Mesendoderm (in vitro differentiated cells): ENCODE measurements around the gene PEPD.

ENCODE experiments used
- DNase-seq: peaks from one replicate; pipeline ENCODE4 v3.0.0; 2013
- H2AK5ac ChIP-seq: 2 replicates; pipeline ENCODE4 v1.6.1; 2013; ENCODE audit warnings: low read length, inconsistent platforms
- H2BK120ac ChIP-seq: 2 replicates; pipeline ENCODE4 v1.6.1; 2013; ENCODE audit warnings: low read depth, mild to moderate bottlenecking, low read length, moderate library complexity, mixed read lengths
- H2BK15ac ChIP-seq: replicated peaks from 2 replicates; pipeline ENCODE4 v1.6.1; 2013; ENCODE audit warnings: low read depth, mild to moderate bottlenecking, moderate library complexity
- H2BK5ac ChIP-seq: 2 replicates; pipeline ENCODE4 v1.6.1; 2013; ENCODE audit warnings: low read length, inconsistent platforms
- H3K18ac ChIP-seq: 2 replicates; pipeline ENCODE4 v1.6.1; 2013; ENCODE audit warnings: mild to moderate bottlenecking, low read length, mixed read lengths
- H3K23ac ChIP-seq: one replicate; pipeline ENCODE4 v1.6.1; 2013; ENCODE audit warnings: low read length
- H3K27ac ChIP-seq: 2 replicates; pipeline ENCODE4 v1.5.1; 2013; ENCODE audit warnings: low read depth, mild to moderate bottlenecking, inconsistent platforms, low read length, moderate library complexity
- H3K27me3 ChIP-seq: 2 replicates; pipeline ENCODE4 v1.6.1; 2013; ENCODE audit warnings: low read length, control low read depth, mild to moderate bottlenecking, inconsistent platforms; ENCODE audit not compliant: insufficient read depth, poor library complexity
- H3K36me3 ChIP-seq: 2 replicates; pipeline ENCODE4 v1.6.1; 2013; ENCODE audit warnings: low read length, inconsistent platforms; ENCODE audit not compliant: control insufficient read depth, insufficient read depth
- H3K4ac ChIP-seq: one replicate; pipeline ENCODE4 v1.6.1; 2013; ENCODE audit warnings: low read depth, mild to moderate bottlenecking, low read length, moderate library complexity
- H3K4me1 ChIP-seq: 2 replicates; pipeline ENCODE4 v1.6.1; 2013; ENCODE audit warnings: low read depth, low read length, inconsistent platforms; ENCODE audit not compliant: control insufficient read depth
- H3K4me2 ChIP-seq: 2 replicates; pipeline ENCODE4 v1.6.1; 2013; ENCODE audit warnings: low read length
- H3K4me3 ChIP-seq: 2 replicates; pipeline ENCODE4 v1.5.1; 2013; ENCODE audit warnings: mild to moderate bottlenecking, low read length
- H3K56ac ChIP-seq: one replicate; pipeline ENCODE4 v1.6.1; 2013; ENCODE audit warnings: low read length
- H3K79me1 ChIP-seq: 2 replicates; pipeline ENCODE4 v1.6.1; 2013; ENCODE audit warnings: low read length, inconsistent platforms
- H3K79me2 ChIP-seq: 2 replicates; pipeline ENCODE4 v1.6.1; 2013; ENCODE audit warnings: mild to moderate bottlenecking, low read length; ENCODE audit not compliant: control insufficient read depth, insufficient read depth
- H3K9ac ChIP-seq: 2 replicates; pipeline ENCODE4 v1.6.1; 2013; ENCODE audit warnings: low read length, inconsistent platforms
- H4K5ac ChIP-seq: one replicate; pipeline ENCODE4 v1.6.1; 2013; ENCODE audit warnings: low read length
- H4K8ac ChIP-seq: one replicate; pipeline ENCODE4 v1.6.1; 2013; ENCODE audit warnings: low read depth, mild to moderate bottlenecking, control low read depth, low read length, moderate library complexity
- WGBS: extraction: QIAGEN DNeasy Blood & Tissue Kit; methylation state at CpG from one replicate; pipeline ENCODE4 v1.1.7; 2013; ENCODE audit warnings: low lambda C conversion rate, missing lambda C conversion rate; ENCODE audit not compliant: insufficient coverage; ENCODE audit errors: extremely low coverage; 5-methylcytosine and 5-hydroxymethylcytosine counted together

The PEPD gene

DNA sequence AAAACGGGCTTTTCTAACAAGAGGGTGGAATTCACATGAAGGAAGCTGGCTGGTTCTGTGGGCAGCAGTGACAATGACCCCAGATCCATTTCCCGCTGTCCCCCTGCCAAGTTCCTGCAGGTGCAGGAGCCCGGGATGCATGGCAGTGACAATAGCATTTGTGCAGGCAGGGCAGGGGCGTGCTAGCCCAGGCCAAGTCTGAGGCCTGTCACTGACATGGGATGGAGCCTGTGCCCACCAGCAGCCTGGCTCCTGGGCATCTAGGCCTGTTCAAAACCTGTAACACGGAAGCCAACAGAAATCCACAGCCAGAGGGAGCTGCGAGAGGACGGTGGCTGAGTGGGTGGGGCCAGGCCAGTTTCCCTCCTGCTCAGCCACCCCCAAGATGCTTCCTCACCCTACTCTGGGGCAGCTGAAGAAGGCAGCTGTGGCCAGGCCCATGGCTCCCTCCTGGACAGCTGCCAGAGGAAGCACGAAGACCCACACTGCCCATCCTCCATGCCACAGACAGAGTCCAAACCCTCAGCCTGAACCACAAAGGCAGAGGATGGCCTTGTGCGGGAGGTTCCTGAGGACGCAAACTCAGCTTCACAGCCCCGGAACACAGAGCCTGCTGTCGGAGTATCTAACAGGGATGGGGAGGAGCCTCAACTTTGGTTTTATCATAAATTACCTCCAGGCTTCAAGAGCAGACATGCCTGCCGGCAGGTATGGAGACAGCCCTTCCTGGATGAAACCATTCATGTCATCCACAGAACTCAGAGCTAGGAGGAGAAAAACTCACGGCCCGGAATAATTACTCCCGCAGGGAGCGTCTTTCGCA, 74.0 kb downstream of the PEPD start:
- Histone ChIP-seq H3K4me1 (no peaks in the 10 kb centered on the region), H4K8ac (no peak overlapping the region), H3K9ac (no peak overlapping the region), H3K56ac (no peak overlapping the region), H3K27ac (no peak overlapping the region), H3K23ac (no peak overlapping the region), H3K27me3 (no peaks in the 10 kb centered on the region), H4K5ac (no peak overlapping the region), H2AK5ac (no peak overlapping the region), H3K4ac (no peak overlapping the region), H2BK5ac (no peak overlapping the region), H3K79me2 (no peaks in the 10 kb centered on the region), H3K4me3 (no peak overlapping the region), H3K4me2 (no peak overlapping the region), H2BK120ac (no peak overlapping the region), H3K36me3 (no peaks in the 10 kb centered on the region), H3K79me1 (no peaks in the 10 kb centered on the region), H3K18ac (no peak overlapping the region), H2BK15ac (no peak overlapping the region)
- no peak for DNase-seq
- no CpG with 5 or more reads among the region's 18 CpGs for WGBS

DNA sequence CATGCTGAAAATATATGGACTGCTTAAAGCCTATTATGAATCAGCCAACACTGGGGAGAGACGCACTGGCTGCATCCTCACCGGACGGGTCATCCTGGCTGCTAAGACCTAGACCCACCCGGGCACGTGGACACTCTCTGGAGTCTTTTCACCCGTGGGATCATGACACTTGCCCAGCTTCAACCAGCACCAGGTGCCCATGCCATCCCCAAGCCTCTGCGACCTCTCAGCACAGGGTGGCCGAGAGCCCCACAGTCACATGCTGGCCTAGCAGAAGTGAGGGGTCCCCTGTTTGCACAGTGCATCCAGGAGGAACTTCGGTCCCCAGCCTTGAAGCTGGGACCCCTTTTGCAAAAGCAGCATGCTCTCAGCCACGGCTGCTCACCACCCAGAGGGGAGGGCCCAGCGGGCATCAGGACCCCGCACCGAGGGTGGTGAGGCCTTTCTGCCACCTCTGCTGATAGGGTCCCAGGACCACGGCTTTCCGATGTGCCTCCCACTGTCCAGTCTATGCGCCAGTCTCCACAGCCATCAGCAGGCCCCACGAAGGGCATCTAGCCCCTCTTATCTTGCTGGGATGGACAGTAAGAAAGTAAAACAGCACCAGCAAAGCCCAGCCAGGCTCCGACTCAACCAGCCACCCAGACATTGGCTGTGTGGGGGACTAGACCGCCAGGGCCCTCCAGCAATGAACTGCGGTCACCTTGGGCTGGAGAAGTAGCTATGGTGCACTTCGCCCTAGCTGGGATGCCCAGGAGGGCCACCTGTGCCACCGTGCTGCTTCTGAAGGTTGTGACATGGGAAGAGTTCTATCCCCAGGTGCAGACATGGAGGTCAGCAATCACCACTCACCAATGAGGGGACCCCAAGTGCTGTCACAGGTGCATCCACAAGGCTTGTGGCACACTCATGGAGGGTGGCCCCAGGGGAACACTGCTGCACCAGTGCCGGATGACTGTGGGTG, 75.0 kb downstream of the PEPD start:
- Histone ChIP-seq H3K27ac (no peak overlapping the region), H2BK5ac (no peak overlapping the region), H3K79me1 (no peaks in the 10 kb centered on the region), H2AK5ac (no peak overlapping the region), H3K4ac (no peak overlapping the region), H3K79me2 (no peaks in the 10 kb centered on the region), H3K4me2 (no peak overlapping the region), H3K23ac (no peak overlapping the region), H4K5ac (no peak overlapping the region), H3K56ac (no peak overlapping the region), H2BK120ac (no peak overlapping the region), H3K36me3 (no peaks in the 10 kb centered on the region), H4K8ac (no peak overlapping the region), H3K27me3 (no peaks in the 10 kb centered on the region), H3K4me1 (no peaks in the 10 kb centered on the region), H3K9ac (no peak overlapping the region), H3K4me3 (no peak overlapping the region), H2BK15ac (no peak overlapping the region), H3K18ac (no peak overlapping the region)
- no CpG with 5 or more reads among the region's 23 CpGs for WGBS
- DNase-seq, result no peak

DNA sequence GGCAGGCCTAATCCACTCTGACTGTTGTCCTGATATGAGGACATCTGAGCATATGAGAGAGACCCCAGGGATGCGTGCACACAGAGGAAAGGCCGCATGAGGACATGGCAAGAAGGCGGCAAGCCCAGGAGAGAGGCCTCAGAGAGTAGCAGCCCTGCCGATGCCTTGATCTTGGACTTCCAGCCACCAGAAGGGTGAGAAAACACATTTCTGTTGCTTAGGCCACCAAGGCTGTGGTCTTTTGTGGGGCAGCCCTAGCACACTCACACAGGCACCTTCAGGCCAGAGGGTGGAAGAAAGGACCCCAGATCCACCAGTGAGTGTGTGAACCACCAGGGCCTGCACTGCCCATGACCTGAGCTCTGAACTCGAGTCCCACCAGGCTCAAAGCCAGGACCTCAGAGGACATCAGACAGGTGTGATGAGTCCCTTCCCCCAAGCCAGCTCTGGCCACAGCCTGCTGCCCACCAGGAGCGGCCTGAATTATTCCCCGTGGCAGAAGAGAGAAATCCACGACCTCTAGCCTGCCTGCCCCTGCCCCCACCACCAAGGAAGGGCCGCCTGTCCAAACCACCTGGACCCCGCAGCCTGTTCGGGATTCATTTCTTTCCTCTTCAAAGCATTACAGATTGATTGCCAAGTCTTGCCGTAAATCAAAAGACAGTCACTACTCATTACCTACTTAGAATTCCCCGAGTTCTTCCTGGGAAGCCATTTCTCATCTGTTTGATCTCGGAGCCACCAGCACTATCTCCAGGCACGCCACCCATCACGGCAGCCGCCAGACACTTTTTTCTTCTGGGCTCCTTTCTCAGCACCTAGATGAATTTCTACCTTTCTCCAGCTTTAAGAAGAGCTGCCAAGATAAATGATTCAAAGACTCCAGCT, 75.9 kb downstream of the PEPD start:
- Histone ChIP-seq H2BK15ac (no peak overlapping the region), H3K36me3 (no peaks in the 10 kb centered on the region), H3K79me2 (no peaks in the 10 kb centered on the region), H3K4me3 (no peak overlapping the region), H3K4me1 (no peaks in the 10 kb centered on the region), H2BK120ac (no peak overlapping the region), H3K4ac (no peak overlapping the region), H4K8ac (no peak overlapping the region), H2AK5ac (no peak overlapping the region), H3K56ac (no peak overlapping the region), H3K18ac (no peak overlapping the region), H3K27ac (no peak overlapping the region), H3K79me1 (no peaks in the 10 kb centered on the region), H2BK5ac (no peak overlapping the region), H4K5ac (no peak overlapping the region), H3K4me2 (no peak overlapping the region), H3K27me3 (no peaks in the 10 kb centered on the region), H3K9ac (no peak overlapping the region), H3K23ac (no peak overlapping the region)
- DNase-seq, result no peak
- no CpG with 5 or more reads among the region's 17 CpGs for WGBS

DNA sequence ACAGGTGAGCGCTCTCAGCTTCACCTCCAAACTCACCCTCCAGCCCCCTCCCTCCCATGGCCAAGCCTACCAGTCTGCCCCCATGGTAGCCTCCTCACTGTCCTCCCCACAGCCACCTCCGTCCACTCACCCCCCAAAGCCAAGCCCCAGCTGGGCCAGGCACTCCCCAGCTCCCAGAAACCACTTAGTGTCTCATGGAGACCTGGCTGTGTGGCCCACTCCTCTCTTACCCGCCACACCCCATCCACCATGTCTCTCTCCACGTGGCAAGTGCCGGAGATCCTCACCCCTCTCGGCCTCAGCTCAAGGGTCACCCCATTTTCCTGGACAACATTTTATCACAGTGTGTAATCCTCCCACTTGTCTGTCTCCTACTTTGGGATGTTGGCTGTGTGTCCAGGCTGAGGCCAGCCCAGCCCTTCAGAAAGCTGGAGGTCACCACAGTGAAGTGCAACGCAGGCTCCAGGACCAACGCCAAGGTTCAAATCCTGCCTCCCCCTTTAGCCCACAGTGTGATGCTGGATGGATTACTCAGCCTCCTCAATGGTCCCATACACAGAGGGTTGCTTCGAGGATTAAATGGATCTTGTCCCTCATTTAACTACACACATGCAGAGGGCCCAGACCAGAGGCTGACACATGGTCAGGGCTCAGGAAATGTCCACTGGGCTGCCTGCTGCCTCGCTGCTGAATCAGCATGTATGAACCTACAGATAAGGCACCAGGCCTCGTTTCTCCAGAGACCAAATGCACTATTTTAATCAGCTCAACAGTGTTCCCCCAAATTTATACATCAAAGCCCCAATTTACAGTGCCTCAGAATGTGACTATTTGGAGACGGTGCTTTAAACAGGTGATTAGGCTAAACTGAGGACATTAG, 76.8 kb downstream of the PEPD start:
- no peak overlapping the region for H2BK15ac ChIP-seq
- H3K79me1 ChIP-seq, result no peaks in the 10 kb centered on the region
- no peak overlapping the region for H3K4me2 ChIP-seq
- H3K27ac ChIP-seq, result no peak overlapping the region
- no peak overlapping the region for H2BK5ac ChIP-seq
- no peaks in the 10 kb centered on the region for H3K79me2 ChIP-seq
- no peak overlapping the region for H4K5ac ChIP-seq
- WGBS, result no CpG with 5 or more reads among the region's 12 CpGs
- no peaks in the 10 kb centered on the region for H3K4me1 ChIP-seq
- H3K36me3 ChIP-seq, result no peaks in the 10 kb centered on the region
- H3K23ac ChIP-seq, result no peak overlapping the region
- no peak overlapping the region for H2BK120ac ChIP-seq
- no peak overlapping the region for H4K8ac ChIP-seq
- no peak for DNase-seq
- H3K4me3 ChIP-seq, result no peak overlapping the region
- H2AK5ac ChIP-seq, result no peak overlapping the region
- H3K9ac ChIP-seq, result no peak overlapping the region
- H3K4ac ChIP-seq, result no peak overlapping the region
- no peak overlapping the region for H3K18ac ChIP-seq
- no peak overlapping the region for H3K56ac ChIP-seq
- H3K27me3 ChIP-seq, result no peaks in the 10 kb centered on the region
